GM12891 (cell line): Measurements from ENCODE around the gene KCND2.

Source experiments
- PAX5 ChIP-seq: IDR thresholded peaks from 2 replicates; pipeline ENCODE4 v1.6.1; 2011; ENCODE audit warnings: low read length, moderate library complexity, mild to moderate bottlenecking; ENCODE audit not compliant: insufficient read depth, severe bottlenecking
- POLR2AphosphoS5 ChIP-seq: IDR thresholded peaks from 2 replicates; pipeline ENCODE4 v1.6.1; 2011; ENCODE audit warnings: low read depth, low read length, control low read depth

DNA sequence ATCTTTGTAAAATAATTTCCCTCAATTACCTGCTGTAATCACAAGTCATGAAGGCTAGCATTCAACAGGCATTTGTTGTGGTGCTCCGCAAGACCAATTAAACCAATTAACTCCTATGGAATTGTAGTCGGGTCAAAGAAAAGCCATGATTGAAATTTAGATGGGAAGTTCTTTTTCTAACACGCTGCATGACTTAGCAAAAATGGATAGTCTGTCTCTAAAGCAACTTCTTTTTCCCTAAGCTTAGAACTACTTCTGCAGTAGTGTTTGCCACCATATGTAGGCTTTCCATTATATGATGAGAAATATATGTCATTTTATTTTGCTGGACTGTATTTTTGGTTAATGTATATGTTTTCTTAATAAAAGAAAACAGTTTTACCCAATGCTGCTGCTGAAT, 465.8 kb downstream of the KCND2 start:
- TF ChIP-seq POLR2AphosphoS5 (no peak), PAX5 (no peak)
